ENCODE data around the gene JAM2.
"Not testable (repeated sequence)": the region's sequence is repeated elsewhere in the genome, so short reads cannot be mapped to it uniquely, and the experiment has no call there.

JAM2 gene

GRCh38 chr21:25624511-25624910 lies 14.5 kb upstream of the JAM2 start:
- no peaks in the 10 kb centered on the region for H3K4me1 ChIP-seq (ENCODE audit: low read length)
- H3K9me3 ChIP-seq (ENCODE audit: insufficient read depth, low read length) = no peaks in the 10 kb centered on the region
- no peaks in the 10 kb centered on the region for H4K20me1 ChIP-seq (ENCODE audit: insufficient read depth, low read length)
- no peak overlapping the region for H3K4me3 ChIP-seq (ENCODE audit: low read length)
- H3K9ac ChIP-seq (ENCODE audit: low read length) = no peak overlapping the region
- no peak overlapping the region for H2AFZ ChIP-seq (ENCODE audit: low read depth, low read length)
- TF ChIP-seq CTCF (IDR thresholded peaks at IDR 0.05; ENCODE audit: low read depth, low read length) = no peak
- no peak for TF ChIP-seq EZH2phosphoT487 (IDR thresholded peaks at IDR 0.05; ENCODE audit: low read depth)
- no peaks in the 10 kb centered on the region for H3K36me3 ChIP-seq (replicated peaks; ENCODE audit: low read depth, low read length)
- H3K27me3 ChIP-seq (ENCODE audit: low read depth, low read length) = no peaks in the 10 kb centered on the region
- H3K27ac ChIP-seq (ENCODE audit: low read length) = no peak overlapping the region
- no peak overlapping the region for H3K4me2 ChIP-seq (ENCODE audit: low read length)
- no peaks in the 10 kb centered on the region for H3K79me2 ChIP-seq (ENCODE audit: low read length)

GRCh38 chr21:25625036-25625435 lies 14.0 kb upstream of the JAM2 start:
- no peaks in the 10 kb centered on the region for H3K4me1 ChIP-seq (ENCODE audit: low read length)
- H3K36me3 ChIP-seq (replicated peaks; ENCODE audit: low read depth, low read length) = no peaks in the 10 kb centered on the region
- no peak overlapping the region for H3K4me3 ChIP-seq (ENCODE audit: low read length)
- TF ChIP-seq CTCF (IDR thresholded peaks at IDR 0.05; ENCODE audit: low read depth, low read length) (no peak), EZH2phosphoT487 (IDR thresholded peaks at IDR 0.05; ENCODE audit: low read depth) (no peak)
- H3K9ac ChIP-seq (ENCODE audit: low read length) = no peak overlapping the region
- no peaks in the 10 kb centered on the region for H4K20me1 ChIP-seq (ENCODE audit: insufficient read depth, low read length)
- no peaks in the 10 kb centered on the region for H3K27me3 ChIP-seq (ENCODE audit: low read depth, low read length)
- H3K9me3 ChIP-seq (ENCODE audit: insufficient read depth, low read length) = no peaks in the 10 kb centered on the region
- H2AFZ ChIP-seq (ENCODE audit: low read depth, low read length) = no peak overlapping the region
- no peak overlapping the region for H3K4me2 ChIP-seq (ENCODE audit: low read length)
- H3K79me2 ChIP-seq (ENCODE audit: low read length) = no peaks in the 10 kb centered on the region
- no peak overlapping the region for H3K27ac ChIP-seq (ENCODE audit: low read length)

- not testable (repeated sequence) for H3K36me3 ChIP-seq (replicated peaks; ENCODE audit: low read depth, low read length); H3K27me3 ChIP-seq (ENCODE audit: low read depth, low read length); H3K79me2 ChIP-seq (ENCODE audit: low read length); H3K4me1 ChIP-seq (ENCODE audit: low read length); H3K27ac ChIP-seq (ENCODE audit: low read length); H3K4me3 ChIP-seq (ENCODE audit: low read length); H3K4me2 ChIP-seq (ENCODE audit: low read length); H2AFZ ChIP-seq (ENCODE audit: low read depth, low read length); H4K20me1 ChIP-seq (ENCODE audit: insufficient read depth, low read length); H3K9ac ChIP-seq (ENCODE audit: low read length); H3K9me3 ChIP-seq (ENCODE audit: insufficient read depth, low read length)
These were observed 13.1 kb upstream of the JAM2 start for GRCh38 chr21:25625776-25626555.

GRCh38 chr21:25626757-25627156 lies 12.3 kb upstream of the JAM2 start:
- TF ChIP-seq CTCF (IDR thresholded peaks at IDR 0.05; ENCODE audit: low read depth, low read length) = no peak
- no peak for TF ChIP-seq EZH2phosphoT487 (IDR thresholded peaks at IDR 0.05; ENCODE audit: low read depth)
- no peak overlapping the region for H2AFZ ChIP-seq (ENCODE audit: low read depth, low read length)

More at GRCh38 chr21:25626757-25627156, 12.3 kb upstream of the JAM2 start:
- no peaks in the 10 kb centered on the region for H3K4me1 ChIP-seq (ENCODE audit: low read length)
- no peaks in the 10 kb centered on the region for H3K27me3 ChIP-seq (ENCODE audit: low read depth, low read length)
- no peak overlapping the region for H3K4me3 ChIP-seq (ENCODE audit: low read length)
- H3K27ac ChIP-seq (ENCODE audit: low read length) = no peak overlapping the region
- H3K4me2 ChIP-seq (ENCODE audit: low read length) = no peak overlapping the region
- H3K36me3 ChIP-seq (replicated peaks; ENCODE audit: low read depth, low read length) = no peaks in the 10 kb centered on the region
- no peaks in the 10 kb centered on the region for H3K79me2 ChIP-seq (ENCODE audit: low read length)
- H3K9me3 ChIP-seq (ENCODE audit: insufficient read depth, low read length) = no peaks in the 10 kb centered on the region
- no peak overlapping the region for H3K9ac ChIP-seq (ENCODE audit: low read length)
- H4K20me1 ChIP-seq (ENCODE audit: insufficient read depth, low read length) = no peaks in the 10 kb centered on the region

Data from OCI-LY3 (cell line).